Fibroblast of lung (primary cell): Measurements from ENCODE around the gene BICRA. TPM values are rescaled to one million over a fixed set of nuclear protein-coding genes. Genes with fewer than 3 reads are reported as not detected.
A peak's percentile ranks its signal among the peaks of the same experiment; 100 is the strongest.

Experiments
- DNase-seq, 2 donors: peaks; one replicate each; pipeline versions ENCODE4 v3.0.0 to v3.0.0-alpha.2; 2010; ENCODE audit warnings: low read depth in 2 of 2
- H2AFZ ChIP-seq: 2 replicates; pipeline ENCODE4 v1.5.1; 2012; ENCODE audit warnings: low read length, control low read depth, inconsistent platforms
- H3K27ac ChIP-seq: 2 replicates; pipeline ENCODE4 v1.5.1; 2011; ENCODE audit warnings: low read length, control low read depth; ENCODE audit not compliant: insufficient read depth
- H3K27me3 ChIP-seq: 2 replicates; pipeline ENCODE4 v1.5.1; 2011; ENCODE audit warnings: mild to moderate bottlenecking, low read length; ENCODE audit not compliant: control insufficient read depth, insufficient read depth
- H3K36me3 ChIP-seq: 2 replicates; pipeline ENCODE4 v1.5.1; 2011; ENCODE audit warnings: low read length; ENCODE audit not compliant: control insufficient read depth, insufficient read depth
- H3K4me1 ChIP-seq: 2 replicates; pipeline ENCODE4 v1.5.1; 2011; ENCODE audit warnings: low read length; ENCODE audit not compliant: control insufficient read depth, insufficient read depth; ENCODE audit errors: extremely low read depth
- H3K4me2 ChIP-seq: 2 replicates; pipeline ENCODE4 v1.5.1; 2011; ENCODE audit warnings: low read length, control low read depth; ENCODE audit not compliant: insufficient read depth; ENCODE audit errors: extremely low read depth
- H3K4me3 ChIP-seq, 4 experiments: fragments of 200-600 bp in 1 of 4; sonication (generic) in 1 of 4; replicated peaks in 1 of 4; 2 replicates each; pipeline ENCODE4 v1.5.1; 2011 to 2016; ENCODE audit warnings: low read length in 4 of 4, low read depth in 3 of 4, mild to moderate bottlenecking in 3 of 4, control low read depth in 2 of 4, inconsistent platforms in 1 of 4, mixed read lengths in 1 of 4; ENCODE audit not compliant: insufficient read depth in 1 of 4; ENCODE audit errors: control extremely low read depth in 1 of 4
- H3K79me2 ChIP-seq: 2 replicates; pipeline ENCODE4 v1.5.1; 2012; ENCODE audit warnings: mild to moderate bottlenecking, low read length, inconsistent platforms; ENCODE audit not compliant: control insufficient read depth, insufficient read depth
- H3K9ac ChIP-seq: 2 replicates; pipeline ENCODE4 v1.5.1; 2011; ENCODE audit warnings: mild to moderate bottlenecking, low read length, control low read depth; ENCODE audit not compliant: insufficient read depth
- H3K9me3 ChIP-seq: 2 replicates; pipeline ENCODE4 v1.5.1; 2012; ENCODE audit warnings: low read depth, low read length; ENCODE audit not compliant: control insufficient read depth, insufficient read depth
- H4K20me1 ChIP-seq: 2 replicates; pipeline ENCODE4 v1.5.1; 2011; ENCODE audit warnings: low read length; ENCODE audit not compliant: control insufficient read depth, insufficient read depth; ENCODE audit errors: extremely low read depth
- EZH2 ChIP-seq: IDR thresholded peaks from 2 replicates; pipeline ENCODE4 v1.5.1; 2012; ENCODE audit warnings: low read length, control low read depth, mild to moderate bottlenecking; ENCODE audit errors: missing control alignments
- polyA plus RNA-seq, 2 donors: library from polyadenylated mRNA; depleted of rRNA in 1 of 2; stranded (reverse) in 1 of 2; unstranded in 1 of 2; fragments of >200 nt; gene quantifications; 2 replicates each; pipeline ENCODE4 v1.2.1, GENCODE V29; 2011 to 2012; ENCODE audit warnings: missing spikeins in 1 of 2
- total RNA-seq: library from RNA; depleted of rRNA; stranded (reverse); fragments of >200 nt; gene quantifications from 2 replicates; pipeline ENCODE4 v1.2.1, GENCODE V29; 2014
- TF ChIP-seq, protein P1 (sequence below), 2 donors: IDR thresholded peaks in 1 of 2; conservative IDR thresholded peaks in 1 of 2; 1 replicate in 1 of 2; 2 replicates in 1 of 2; pipeline ENCODE4 v1.5.1; 2011 to 2012; ENCODE audit warnings: low read length in 2 of 2, control low read depth in 1 of 2, inconsistent platforms in 1 of 2, low read depth in 1 of 2, mild to moderate bottlenecking in 1 of 2

Gene BICRA
- total and polyA plus RNA-seq, 2 donors (not counting 1 experiment from before 2014, with no cell fraction given) = 0.44 to 3.8 TPM

DNA sequence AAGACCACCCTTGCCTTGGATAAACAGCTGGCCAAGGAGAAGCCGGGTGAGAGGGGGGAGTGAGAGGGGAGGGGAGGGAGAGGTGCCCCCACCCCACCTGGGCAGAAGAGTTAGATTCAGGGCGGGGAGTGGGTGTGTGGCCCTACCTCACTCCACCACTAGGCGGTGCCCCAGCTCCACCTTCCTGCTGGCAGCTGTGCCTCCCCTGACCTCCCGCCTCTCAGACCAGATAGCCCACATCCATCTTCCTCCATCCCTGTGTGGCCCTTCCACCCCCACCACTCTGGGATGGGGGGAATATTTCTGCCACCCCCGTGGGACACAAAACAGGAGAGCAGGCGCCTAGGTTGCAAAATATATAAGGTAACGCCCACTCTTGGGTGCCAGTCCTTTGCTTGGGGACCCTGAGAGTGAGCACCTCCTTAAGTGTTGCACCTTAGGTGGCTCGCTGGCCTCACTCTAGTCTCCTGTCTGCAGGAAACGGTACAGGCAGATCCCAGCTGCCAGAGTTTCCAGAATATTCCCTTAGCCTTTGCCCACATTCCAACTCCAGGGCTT is 90.5 kb downstream of the BICRA start:
- Histone ChIP-seq H3K4me2 (no peak overlapping the region), H3K9me3 (no peaks in the 10 kb centered on the region), H3K4me3 (no peak overlapping the region), H3K36me3 (peaks cover 20% of the 10 kb centered on the region), H3K4me1 (no peaks in the 10 kb centered on the region), H3K9ac (no peak overlapping the region), H3K79me2 (no peaks in the 10 kb centered on the region), H4K20me1 (no peaks in the 10 kb centered on the region), H2AFZ (no peak overlapping the region), H3K27me3 (no peaks in the 10 kb centered on the region), H3K27ac (no peak overlapping the region)
- DNase-seq = no peak
- TF ChIP-seq, protein P1, sequence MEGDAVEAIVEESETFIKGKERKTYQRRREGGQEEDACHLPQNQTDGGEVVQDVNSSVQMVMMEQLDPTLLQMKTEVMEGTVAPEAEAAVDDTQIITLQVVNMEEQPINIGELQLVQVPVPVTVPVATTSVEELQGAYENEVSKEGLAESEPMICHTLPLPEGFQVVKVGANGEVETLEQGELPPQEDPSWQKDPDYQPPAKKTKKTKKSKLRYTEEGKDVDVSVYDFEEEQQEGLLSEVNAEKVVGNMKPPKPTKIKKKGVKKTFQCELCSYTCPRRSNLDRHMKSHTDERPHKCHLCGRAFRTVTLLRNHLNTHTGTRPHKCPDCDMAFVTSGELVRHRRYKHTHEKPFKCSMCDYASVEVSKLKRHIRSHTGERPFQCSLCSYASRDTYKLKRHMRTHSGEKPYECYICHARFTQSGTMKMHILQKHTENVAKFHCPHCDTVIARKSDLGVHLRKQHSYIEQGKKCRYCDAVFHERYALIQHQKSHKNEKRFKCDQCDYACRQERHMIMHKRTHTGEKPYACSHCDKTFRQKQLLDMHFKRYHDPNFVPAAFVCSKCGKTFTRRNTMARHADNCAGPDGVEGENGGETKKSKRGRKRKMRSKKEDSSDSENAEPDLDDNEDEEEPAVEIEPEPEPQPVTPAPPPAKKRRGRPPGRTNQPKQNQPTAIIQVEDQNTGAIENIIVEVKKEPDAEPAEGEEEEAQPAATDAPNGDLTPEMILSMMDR (conservative IDR thresholded peaks at IDR 0.05 in 1 of 2, IDR thresholded peaks at IDR 0.05 in 1 of 2; ENCODE audit: low read depth in 1 of 2, low read length in 2 of 2) = peak; percentile 66 to 78
- TF ChIP-seq EZH2 = no peak

- Histone ChIP-seq H3K4me3 (no peak overlapping the region), H2AFZ (no peak overlapping the region), H3K9ac (no peak overlapping the region), H3K36me3 (peaks cover 20% of the 10 kb centered on the region), H3K27me3 (no peaks in the 10 kb centered on the region), H3K4me1 (no peaks in the 10 kb centered on the region), H3K4me2 (no peak overlapping the region), H3K9me3 (no peaks in the 10 kb centered on the region), H3K27ac (no peak overlapping the region), H4K20me1 (no peaks in the 10 kb centered on the region), H3K79me2 (no peaks in the 10 kb centered on the region)
- no peak for DNase-seq
- TF ChIP-seq, protein P1 (conservative IDR thresholded peaks at IDR 0.05 in 1 of 2, IDR thresholded peaks at IDR 0.05 in 1 of 2; ENCODE audit: low read depth in 1 of 2, low read length in 2 of 2) = no peak
- no peak for TF ChIP-seq EZH2
Observed at GRCh38 chr19:47700934-47701716, 92.2 kb downstream of the BICRA start.

GRCh38 chr19:47701717-47702552 is 93.0 kb downstream of the BICRA start:
- no peaks in the 10 kb centered on the region for H3K4me1 ChIP-seq
- H3K36me3 ChIP-seq = peaks cover 20% of the 10 kb centered on the region
- H3K4me2 ChIP-seq = no peak overlapping the region
- no peaks in the 10 kb centered on the region for H3K27me3 ChIP-seq
- no peak overlapping the region for H3K27ac ChIP-seq
- H3K9ac ChIP-seq = no peak overlapping the region
- no peak overlapping the region for H3K4me3 ChIP-seq
- no peaks in the 10 kb centered on the region for H3K79me2 ChIP-seq
- DNase-seq = no peak
- H3K9me3 ChIP-seq = no peaks in the 10 kb centered on the region
- TF ChIP-seq EZH2 = no peak
- TF ChIP-seq, protein P1 (conservative IDR thresholded peaks at IDR 0.05 in 1 of 2, IDR thresholded peaks at IDR 0.05 in 1 of 2; ENCODE audit: low read depth in 1 of 2, low read length in 2 of 2) = no peak
- no peak overlapping the region for H2AFZ ChIP-seq
- H4K20me1 ChIP-seq = no peaks in the 10 kb centered on the region
